Mucosa of descending colon (tissue), 3 donors: ENCODE data around the gene TJP1. TPM values are rescaled to one million over a fixed set of nuclear protein-coding genes. Genes with fewer than 3 reads are reported as not detected.

ENCODE experiments used
- ATAC-seq: fragments of 200-7000 bp; cut with Tn5 transposase; one replicate; pipeline ENCODE4 v1.9.1; 2020; ENCODE audit warnings: mild to moderate bottlenecking, moderate library complexity
- DNase-seq, 3 donors: peaks; one replicate each; pipeline ENCODE4 v3.0.0-alpha.2; 2020
- H3K36me3 ChIP-seq: fragments of 200-600 bp; one replicate; pipeline ENCODE4 v1.8.0; 2021; ENCODE audit warnings: low read depth, mild to moderate bottlenecking
- H3K4me1 ChIP-seq: fragments of 200-600 bp; one replicate; pipeline ENCODE4 v1.8.0; 2021; ENCODE audit warnings: low read depth, mild to moderate bottlenecking
- H3K4me3 ChIP-seq: fragments of 200-600 bp; one replicate; pipeline ENCODE4 v1.8.0; 2021; ENCODE audit warnings: mild to moderate bottlenecking
- H3K9me3 ChIP-seq: fragments of 200-600 bp; one replicate; pipeline ENCODE4 v1.8.0; 2021; ENCODE audit warnings: mild to moderate bottlenecking
- CTCF ChIP-seq: fragments of 200-600 bp; IDR thresholded peaks from one replicate; pipeline ENCODE4 v1.8.0; 2022; ENCODE audit warnings: antibody characterized with exemption, mild to moderate bottlenecking
- intact Hi-C, 2 donors: fragments of 100-400 bp; cut with DNase I in 1 of 2; cut with micrococcal nuclease in 1 of 2; formaldehyde crosslinking; loops; one replicate each; pipeline versions ENCODE4 v1.11.0 to v1.11.1; 2022; cut with DNase I, micrococcal nuclease
- total RNA-seq, 3 donors: library from RNA; stranded (reverse); fragmentation: NEBNext Ultra II Directional in 2 of 3; extraction: Animal tissue kit (Norgen Biotek cat#: 25700) in 2 of 3; gene quantifications; one replicate each; pipeline versions ENCODE4 v1.2.1 to v1.2.4, GENCODE V29; 2021 to 2023
- donor health status: DM: no; HTN: no; CAD: no; lungs with moderate emphysema.
- donor health status: DM: no; HTN: no; CAD: no.
- donor health status: DM: no; HTN: yes; CAD: no.

Gene TJP1
- total RNA-seq, 3 donors from 2014 or later = 78.8 to 129 (median 86.9) TPM

- DNase-seq = no peak
- Histone ChIP-seq H3K9me3 (no peaks in the 10 kb centered on the region), H3K4me1 (peaks cover 9% of the 10 kb centered on the region), H3K4me3 (no peak overlapping the region), H3K36me3 (no peaks in the 10 kb centered on the region)
- no peak for ATAC-seq
- intact Hi-C loops = no loop called here
- no peak for TF ChIP-seq CTCF
These were observed 131.3 kb downstream of the TJP1 start for GRCh38 chr15:29690765-29691475.

- no peak for TF ChIP-seq CTCF
- DNase-seq (no peak), ATAC-seq (no peak)
- Histone ChIP-seq H3K4me3 (no peak overlapping the region), H3K4me1 (peaks cover 9% of the 10 kb centered on the region), H3K36me3 (no peaks in the 10 kb centered on the region), H3K9me3 (no peaks in the 10 kb centered on the region)
- intact Hi-C loops = no loop called here
These were observed 132.8 kb downstream of the TJP1 start for GRCh38 chr15:29689287-29689986.

GRCh38 chr15:29688506-29689286 is 133.6 kb downstream of the TJP1 start:
- no peak for ATAC-seq
- intact Hi-C loops = no loop called here
- no peak for TF ChIP-seq CTCF

GRCh38 chr15:29687939-29688505 is 134.2 kb downstream of the TJP1 start:
- Histone ChIP-seq H3K4me1 (peaks cover 9% of the 10 kb centered on the region), H3K4me3 (no peak overlapping the region), H3K9me3 (no peaks in the 10 kb centered on the region), H3K36me3 (no peaks in the 10 kb centered on the region)
- intact Hi-C loops = no loop called here
- ATAC-seq = peak; percentile 91
- no peak for TF ChIP-seq CTCF
- DNase-seq = peak; percentile 92 to 95 (median 92)

More at GRCh38 chr15:29688506-29689286, 133.6 kb downstream of the TJP1 start:
- peak in 1 of 3 donors; percentile 52 for DNase-seq
- no peak overlapping the region for H3K4me3 ChIP-seq
- peaks cover 9% of the 10 kb centered on the region for H3K4me1 ChIP-seq
- no peaks in the 10 kb centered on the region for H3K9me3 ChIP-seq
- H3K36me3 ChIP-seq = no peaks in the 10 kb centered on the region

- DNase-seq (peak; percentile 84 to 88 (median 87)), ATAC-seq (peak; percentile 87)
- Histone ChIP-seq H3K9me3 (no peaks in the 10 kb centered on the region), H3K36me3 (no peaks in the 10 kb centered on the region), H3K4me3 (no peak overlapping the region), H3K4me1 (peaks cover 9% of the 10 kb centered on the region)
- intact Hi-C loops = no loop called here
- TF ChIP-seq CTCF = no peak
These were observed 135.0 kb downstream of the TJP1 start for GRCh38 chr15:29687204-29687815.
